Psoas muscle (tissue), 8 donors: ENCODE data around the gene DDX3X. TPM values are rescaled to one million over a fixed set of nuclear protein-coding genes. Genes with fewer than 3 reads are reported as not detected.

Source experiments
- ATAC-seq, 4 donors: fragments of 200-7000 bp; cut with Tn5 transposase; one replicate each; pipeline ENCODE4 v1.9.1; 2020; ENCODE audit warnings: moderate library complexity in 3 of 4, mild to moderate bottlenecking in 2 of 4
- DNase-seq, 2 donors: peaks; one replicate each; pipeline ENCODE4 v3.0.0-alpha.2; 2020
- H3K27ac ChIP-seq: fragments of 200-600 bp; one replicate; pipeline ENCODE4 v1.8.0; 2022
- H3K27me3 ChIP-seq, 3 donors: fragments of 200-600 bp in 1 of 3; one replicate each; pipeline versions ENCODE4 v1.6.1 to v1.8.0; 2013 to 2022; ENCODE audit warnings: low read length in 2 of 3, mild to moderate bottlenecking in 2 of 3, moderate library complexity in 1 of 3; ENCODE audit not compliant: insufficient read depth in 3 of 3
- H3K36me3 ChIP-seq, 2 donors: fragments of 200-600 bp in 1 of 2; one replicate each; pipeline versions ENCODE4 v1.6.1 to v1.8.0; 2013 to 2022; ENCODE audit warnings: low read depth in 1 of 2, mild to moderate bottlenecking in 1 of 2, moderate library complexity in 1 of 2; ENCODE audit not compliant: insufficient read depth in 1 of 2
- H3K4me1 ChIP-seq: fragments of 200-600 bp; one replicate; pipeline ENCODE4 v1.8.0; 2022
- H3K4me3 ChIP-seq: fragments of 200-600 bp; one replicate; pipeline ENCODE4 v1.8.0; 2022; ENCODE audit warnings: mild to moderate bottlenecking
- H3K9me3 ChIP-seq: fragments of 200-600 bp; one replicate; pipeline ENCODE4 v1.8.0; 2022
- CTCF ChIP-seq: fragments of 200-600 bp; IDR thresholded peaks from one replicate; pipeline ENCODE4 v1.8.0; 2022; ENCODE audit warnings: antibody characterized with exemption
- WGBS, 3 donors: extraction: QIAGEN DNeasy Blood & Tissue Kit; methylation state at CpG; one replicate each; pipeline versions ENCODE4 v1.1.6 to v1.1.7; 2013; 5-methylcytosine and 5-hydroxymethylcytosine counted together
- intact Hi-C, 2 donors: fragments of 100-400 bp; cut with DNase I; formaldehyde crosslinking; loops; one replicate each; pipeline versions ENCODE4 v1.11.0 to v1.14.2; 2022
- polyA plus RNA-seq, 3 donors: library from polyadenylated mRNA; stranded (reverse); fragments of 200-250 nt; gene quantifications; one replicate each; pipeline ENCODE4 v1.2.3, GENCODE V29; 2013
- total RNA-seq, 4 donors: library from RNA; stranded (reverse); fragmentation: NEBNext Ultra II Directional in 2 of 4; extraction: Animal tissue kit (Norgen Biotek cat#: 25700) in 2 of 4; gene quantifications; one replicate each; pipeline versions ENCODE4 v1.2.1 to v1.2.4, GENCODE V29; 2021 to 2023
- donor health status: healthy with polysubstance abuse.
- donor health status: DM: no; HTN: no; CAD: no; lungs with moderate emphysema.
- donor health status: Bipolar disorder and iron deficiency.
- donor health status: healthy.
- donor health status: DM: yes; HTN: yes; CAD: no.
- donor health status: DM: no; HTN: no; CAD: no.
- donor health status: DM: no; HTN: no; CAD: no.
- donor health status: DM: yes; HTN: yes; CAD: no.

The DDX3X gene
- total and polyA plus RNA-seq, 7 donors, result 83.1 to 408 (median 256) TPM

- WGBS, 3 donors, result 18 to 45% (median 19%) methylated on average over 6 of the region's 6 CpGs
- intact Hi-C loops, result loop anchor here (5.0 to 10.0 kb wide), 2 partner anchors 106 to 109 kb away; partner anchors contain the start of gene NYX (in 1 of the 2)
Measured at GRCh38 chrX:41335958-41336331, 2.0 kb downstream of the DDX3X start.

GRCh38 chrX:41336447-41336846 is 2.5 kb downstream of the DDX3X start:
- ATAC-seq (no peak), DNase-seq (no peak)
- H3K36me3 ChIP-seq, result peaks cover 0 to 43% of the 10 kb centered on the region in 2 donors
- peaks cover 37% of the 10 kb centered on the region for H3K4me1 ChIP-seq
- H3K4me3 ChIP-seq, result peak overlapping the region; percentile 99
- peak overlapping the region; percentile 100 for H3K27ac ChIP-seq
- no peaks in the 10 kb centered on the region for H3K9me3 ChIP-seq
- intact Hi-C loops, result loop anchor here (5.0 to 10.0 kb wide), 2 partner anchors 106 to 108 kb away; partner anchors contain the start of gene NYX (in 1 of the 2)
- no peaks in the 10 kb centered on the region for H3K27me3 ChIP-seq
- WGBS, 3 donors, result 41 to 63% (median 46%) methylated on average over 7 of the region's 7 CpGs
- no peak for TF ChIP-seq CTCF

More at GRCh38 chrX:41335958-41336331, 2.0 kb downstream of the DDX3X start:
- ATAC-seq (no peak), DNase-seq (no peak)
- Histone ChIP-seq H3K4me1 (peaks cover 37% of the 10 kb centered on the region), H3K27ac (peak overlapping the region; percentile 100), H3K4me3 (peak overlapping the region; percentile 99), H3K27me3 (no peaks in the 10 kb centered on the region), H3K9me3 (no peaks in the 10 kb centered on the region), H3K36me3 (peaks cover 0 to 38% of the 10 kb centered on the region in 2 donors)
- no peak for TF ChIP-seq CTCF

GRCh38 chrX:41337140-41337539 is 3.2 kb downstream of the DDX3X start:
- H3K4me3 ChIP-seq, result peak overlapping the region; percentile 99
- peaks cover 0 to 50% of the 10 kb centered on the region in 2 donors for H3K36me3 ChIP-seq
- H3K4me1 ChIP-seq, result peaks cover 37% of the 10 kb centered on the region
- DNase-seq (no peak), ATAC-seq (no peak)
- WGBS, 3 donors, result 40 to 53% (median 49%) methylated on average over 1 of the region's 1 CpG
- H3K9me3 ChIP-seq, result no peaks in the 10 kb centered on the region
- H3K27me3 ChIP-seq, result no peaks in the 10 kb centered on the region
- H3K27ac ChIP-seq, result peak overlapping the region; percentile 24
- TF ChIP-seq CTCF, result no peak
- intact Hi-C loops, result loop anchor here (5.0 to 10.0 kb wide), 2 partner anchors 105 to 108 kb away; partner anchors contain the start of gene NYX (in 1 of the 2)

- Histone ChIP-seq H3K27ac (no peak overlapping the region), H3K36me3 (peaks cover 0 to 62% of the 10 kb centered on the region in 2 donors), H3K4me3 (peak overlapping the region; percentile 99), H3K27me3 (no peaks in the 10 kb centered on the region), H3K4me1 (peaks cover 37% of the 10 kb centered on the region), H3K9me3 (no peaks in the 10 kb centered on the region)
- intact Hi-C loops, result loop anchor here (5.0 to 10.0 kb wide), 2 partner anchors 104 to 106 kb away; partner anchors contain the start of gene NYX (in 1 of the 2)
- WGBS, 3 donors, result 44 to 71% (median 48%) methylated on average over 1 of the region's 1 CpG
- DNase-seq (no peak), ATAC-seq (no peak)
- no peak for TF ChIP-seq CTCF
Measured at GRCh38 chrX:41338436-41338835, 4.5 kb downstream of the DDX3X start.

- TF ChIP-seq CTCF, result no peak
- 12 to 35% (median 32%) methylated on average over 4 of the region's 4 CpGs for WGBS, 3 donors
- DNase-seq (no peak), ATAC-seq (no peak)
- Histone ChIP-seq H3K4me1 (peaks cover 37% of the 10 kb centered on the region), H3K9me3 (no peaks in the 10 kb centered on the region), H3K27me3 (no peaks in the 10 kb centered on the region), H3K4me3 (peak overlapping the region; percentile 99), H3K27ac (peak overlapping the region; percentile 19), H3K36me3 (peaks cover 0 to 70% of the 10 kb centered on the region in 2 donors)
- intact Hi-C loops, result loop anchor here (5.0 to 10.0 kb wide), 2 partner anchors 103 to 106 kb away; partner anchors contain the start of gene NYX (in 1 of the 2)
Measured at GRCh38 chrX:41339148-41339547, 5.2 kb downstream of the DDX3X start.
